ENCODE data around the gene BCL2L15. TPM values are rescaled to one million over a fixed set of nuclear protein-coding genes. Genes with fewer than 3 reads are reported as not detected.

Gene BCL2L15
- total and polyA plus RNA-seq, 10 of the 15 experiments (the other 5 are each of a cell fraction or from before 2014, with no cell fraction given), result 0.42 to 1.2 (median 0.59) TPM

DNA sequence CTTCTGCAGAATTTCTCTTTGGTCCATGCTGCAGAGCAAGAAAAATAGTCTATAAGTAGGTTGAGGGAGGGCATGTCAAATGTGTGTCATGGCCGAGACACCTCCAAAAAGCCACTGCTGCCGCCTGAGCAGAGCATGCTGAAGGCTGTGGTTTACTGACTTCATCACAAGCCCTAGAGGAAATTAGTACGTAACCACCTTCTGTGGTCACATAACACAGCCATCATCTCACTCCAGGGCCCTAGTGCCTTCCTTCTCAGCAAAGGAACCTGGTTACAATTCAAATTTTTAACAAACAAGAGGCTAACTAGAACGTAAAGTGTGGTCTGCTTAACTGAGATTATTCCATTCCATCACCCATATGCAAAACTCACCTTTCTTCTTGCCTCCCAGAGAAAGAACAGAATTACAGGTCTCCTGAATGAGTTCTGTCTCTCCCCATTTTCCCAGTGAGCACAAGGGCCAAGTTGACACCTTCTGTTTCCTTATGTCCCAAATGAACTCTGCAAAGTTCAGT, 15.7 kb downstream of the BCL2L15 start, which contains the start of gene PTPN22 (continued):
- TF ChIP-seq, protein P1, sequence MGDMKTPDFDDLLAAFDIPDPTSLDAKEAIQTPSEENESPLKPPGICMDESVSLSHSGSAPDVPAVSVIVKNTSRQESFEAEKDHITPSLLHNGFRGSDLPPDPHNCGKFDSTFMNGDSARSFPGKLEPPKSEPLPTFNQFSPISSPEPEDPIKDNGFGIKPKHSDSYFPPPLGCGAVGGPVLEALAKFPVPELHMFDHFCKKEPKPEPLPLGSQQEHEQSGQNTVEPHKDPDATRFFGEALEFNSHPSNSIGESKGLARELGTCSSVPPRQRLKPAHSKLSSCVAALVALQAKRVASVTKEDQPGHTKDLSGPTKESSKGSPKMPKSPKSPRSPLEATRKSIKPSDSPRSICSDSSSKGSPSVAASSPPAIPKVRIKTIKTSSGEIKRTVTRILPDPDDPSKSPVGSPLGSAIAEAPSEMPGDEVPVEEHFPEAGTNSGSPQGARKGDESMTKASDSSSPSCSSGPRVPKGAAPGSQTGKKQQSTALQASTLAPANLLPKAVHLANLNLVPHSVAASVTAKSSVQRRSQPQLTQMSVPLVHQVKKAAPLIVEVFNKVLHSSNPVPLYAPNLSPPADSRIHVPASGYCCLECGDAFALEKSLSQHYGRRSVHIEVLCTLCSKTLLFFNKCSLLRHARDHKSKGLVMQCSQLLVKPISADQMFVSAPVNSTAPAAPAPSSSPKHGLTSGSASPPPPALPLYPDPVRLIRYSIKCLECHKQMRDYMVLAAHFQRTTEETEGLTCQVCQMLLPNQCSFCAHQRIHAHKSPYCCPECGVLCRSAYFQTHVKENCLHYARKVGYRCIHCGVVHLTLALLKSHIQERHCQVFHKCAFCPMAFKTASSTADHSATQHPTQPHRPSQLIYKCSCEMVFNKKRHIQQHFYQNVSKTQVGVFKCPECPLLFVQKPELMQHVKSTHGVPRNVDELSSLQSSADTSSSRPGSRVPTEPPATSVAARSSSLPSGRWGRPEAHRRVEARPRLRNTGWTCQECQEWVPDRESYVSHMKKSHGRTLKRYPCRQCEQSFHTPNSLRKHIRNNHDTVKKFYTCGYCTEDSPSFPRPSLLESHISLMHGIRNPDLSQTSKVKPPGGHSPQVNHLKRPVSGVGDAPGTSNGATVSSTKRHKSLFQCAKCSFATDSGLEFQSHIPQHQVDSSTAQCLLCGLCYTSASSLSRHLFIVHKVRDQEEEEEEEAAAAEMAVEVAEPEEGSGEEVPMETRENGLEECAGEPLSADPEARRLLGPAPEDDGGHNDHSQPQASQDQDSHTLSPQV (IDR thresholded peaks at IDR 0.05), result no peak
- TF ChIP-seq JUND (IDR thresholded peaks at IDR 0.05; ENCODE audit: low read depth, low read length) (peak; percentile 68; the same call in 1 of the 2 replicates), EGR1 (IDR thresholded peaks at IDR 0.05; ENCODE audit: borderline replicate concordance in 1 of 2, low read depth in 2 of 2, low read length in 2 of 2) (0 out of 3 replicates have a peak, but pooled peaks of 1 of the 2 experiments have one; percentile 20), RFX5 (IDR thresholded peaks at IDR 0.05; ENCODE audit: low read depth, low read length) (no peak), DPF2 (IDR thresholded peaks at IDR 0.05) (peak; percentile 90), TCF7 (IDR thresholded peaks at IDR 0.05; ENCODE audit: borderline replicate concordance) (0 out of 2 replicates have a peak, but pooled peaks have one; percentile 23), CREB1 (IDR thresholded peaks at IDR 0.05; ENCODE audit: low read depth) (peak; percentile 96), SUPT20H (IDR thresholded peaks at IDR 0.05; ENCODE audit: borderline replicate concordance, control insufficient read depth, low read depth, low read length) (no peak), NR2F1 (conservative IDR thresholded peaks at IDR 0.05) (0 out of 2 replicates have a peak, but pooled peaks have one; percentile 19), IRF4 (IDR thresholded peaks at IDR 0.05; ENCODE audit: low read depth, low read length) (peak; percentile 80), HDAC6 (IDR thresholded peaks at IDR 0.05; ENCODE audit: unreplicated experiment) (no peak), RAD51 (IDR thresholded peaks at IDR 0.05) (peak; percentile 58), YY1 (IDR thresholded peaks at IDR 0.05; ENCODE audit: low read depth, low read length) (peak; percentile 93), NFYA (IDR thresholded peaks at IDR 0.05; ENCODE audit: borderline replicate concordance, low read depth, low read length) (no peak), TARDBP (IDR thresholded peaks at IDR 0.05; ENCODE audit: borderline replicate concordance) (no peak), MEF2B (IDR thresholded peaks at IDR 0.05; ENCODE audit: partially characterized antibody, poor library complexity, severe bottlenecking) (peak; percentile 46), HCFC1 (IDR thresholded peaks at IDR 0.05; ENCODE audit: low read length) (peak; percentile 14; the same call in 1 of the 2 replicates), MYB (IDR thresholded peaks at IDR 0.05; ENCODE audit: borderline replicate concordance, low read depth, low read length) (no peak)
- TF ChIP-seq, protein P2, sequence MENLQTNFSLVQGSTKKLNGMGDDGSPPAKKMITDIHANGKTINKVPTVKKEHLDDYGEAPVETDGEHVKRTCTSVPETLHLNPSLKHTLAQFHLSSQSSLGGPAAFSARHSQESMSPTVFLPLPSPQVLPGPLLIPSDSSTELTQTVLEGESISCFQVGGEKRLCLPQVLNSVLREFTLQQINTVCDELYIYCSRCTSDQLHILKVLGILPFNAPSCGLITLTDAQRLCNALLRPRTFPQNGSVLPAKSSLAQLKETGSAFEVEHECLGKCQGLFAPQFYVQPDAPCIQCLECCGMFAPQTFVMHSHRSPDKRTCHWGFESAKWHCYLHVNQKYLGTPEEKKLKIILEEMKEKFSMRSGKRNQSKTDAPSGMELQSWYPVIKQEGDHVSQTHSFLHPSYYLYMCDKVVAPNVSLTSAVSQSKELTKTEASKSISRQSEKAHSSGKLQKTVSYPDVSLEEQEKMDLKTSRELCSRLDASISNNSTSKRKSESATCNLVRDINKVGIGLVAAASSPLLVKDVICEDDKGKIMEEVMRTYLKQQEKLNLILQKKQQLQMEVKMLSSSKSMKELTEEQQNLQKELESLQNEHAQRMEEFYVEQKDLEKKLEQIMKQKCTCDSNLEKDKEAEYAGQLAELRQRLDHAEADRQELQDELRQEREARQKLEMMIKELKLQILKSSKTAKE (IDR thresholded peaks at IDR 0.05; ENCODE audit: low read depth, poor library complexity, severe bottlenecking), result peak; percentile 85
- TF ChIP-seq, protein P3, sequence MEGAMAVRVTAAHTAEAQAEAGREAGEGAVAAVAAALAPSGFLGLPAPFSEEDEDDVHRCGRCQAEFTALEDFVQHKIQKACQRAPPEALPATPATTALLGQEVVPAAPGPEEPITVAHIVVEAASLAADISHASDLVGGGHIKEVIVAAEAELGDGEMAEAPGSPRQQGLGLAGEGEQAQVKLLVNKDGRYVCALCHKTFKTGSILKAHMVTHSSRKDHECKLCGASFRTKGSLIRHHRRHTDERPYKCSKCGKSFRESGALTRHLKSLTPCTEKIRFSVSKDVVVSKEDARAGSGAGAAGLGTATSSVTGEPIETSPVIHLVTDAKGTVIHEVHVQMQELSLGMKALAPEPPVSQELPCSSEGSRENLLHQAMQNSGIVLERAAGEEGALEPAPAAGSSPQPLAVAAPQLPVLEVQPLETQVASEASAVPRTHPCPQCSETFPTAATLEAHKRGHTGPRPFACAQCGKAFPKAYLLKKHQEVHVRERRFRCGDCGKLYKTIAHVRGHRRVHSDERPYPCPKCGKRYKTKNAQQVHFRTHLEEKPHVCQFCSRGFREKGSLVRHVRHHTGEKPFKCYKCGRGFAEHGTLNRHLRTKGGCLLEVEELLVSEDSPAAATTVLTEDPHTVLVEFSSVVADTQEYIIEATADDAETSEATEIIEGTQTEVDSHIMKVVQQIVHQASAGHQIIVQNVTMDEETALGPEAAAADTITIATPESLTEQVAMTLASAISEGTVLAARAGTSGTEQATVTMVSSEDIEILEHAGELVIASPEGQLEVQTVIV (IDR thresholded peaks at IDR 0.05; ENCODE audit: borderline replicate concordance, partially characterized antibody), result no peak

Data from GM12878 (cell line).